Bronchial smooth muscle cell (primary cell): ENCODE results near the gene IFRD1. TPM values are rescaled to one million over a fixed set of nuclear protein-coding genes. Genes with fewer than 3 reads are reported as not detected.

Experiments used
- total RNA-seq: library from RNA; depleted of rRNA; stranded (reverse); fragments of >200 nt; gene quantifications from 2 replicates; pipeline ENCODE4 v1.2.1, GENCODE V29; 2014

The IFRD1 gene, protein sequence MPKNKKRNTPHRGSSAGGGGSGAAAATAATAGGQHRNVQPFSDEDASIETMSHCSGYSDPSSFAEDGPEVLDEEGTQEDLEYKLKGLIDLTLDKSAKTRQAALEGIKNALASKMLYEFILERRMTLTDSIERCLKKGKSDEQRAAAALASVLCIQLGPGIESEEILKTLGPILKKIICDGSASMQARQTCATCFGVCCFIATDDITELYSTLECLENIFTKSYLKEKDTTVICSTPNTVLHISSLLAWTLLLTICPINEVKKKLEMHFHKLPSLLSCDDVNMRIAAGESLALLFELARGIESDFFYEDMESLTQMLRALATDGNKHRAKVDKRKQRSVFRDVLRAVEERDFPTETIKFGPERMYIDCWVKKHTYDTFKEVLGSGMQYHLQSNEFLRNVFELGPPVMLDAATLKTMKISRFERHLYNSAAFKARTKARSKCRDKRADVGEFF
- 41.4 and 46.7 TPM in 2 replicates for total RNA-seq

DNA sequence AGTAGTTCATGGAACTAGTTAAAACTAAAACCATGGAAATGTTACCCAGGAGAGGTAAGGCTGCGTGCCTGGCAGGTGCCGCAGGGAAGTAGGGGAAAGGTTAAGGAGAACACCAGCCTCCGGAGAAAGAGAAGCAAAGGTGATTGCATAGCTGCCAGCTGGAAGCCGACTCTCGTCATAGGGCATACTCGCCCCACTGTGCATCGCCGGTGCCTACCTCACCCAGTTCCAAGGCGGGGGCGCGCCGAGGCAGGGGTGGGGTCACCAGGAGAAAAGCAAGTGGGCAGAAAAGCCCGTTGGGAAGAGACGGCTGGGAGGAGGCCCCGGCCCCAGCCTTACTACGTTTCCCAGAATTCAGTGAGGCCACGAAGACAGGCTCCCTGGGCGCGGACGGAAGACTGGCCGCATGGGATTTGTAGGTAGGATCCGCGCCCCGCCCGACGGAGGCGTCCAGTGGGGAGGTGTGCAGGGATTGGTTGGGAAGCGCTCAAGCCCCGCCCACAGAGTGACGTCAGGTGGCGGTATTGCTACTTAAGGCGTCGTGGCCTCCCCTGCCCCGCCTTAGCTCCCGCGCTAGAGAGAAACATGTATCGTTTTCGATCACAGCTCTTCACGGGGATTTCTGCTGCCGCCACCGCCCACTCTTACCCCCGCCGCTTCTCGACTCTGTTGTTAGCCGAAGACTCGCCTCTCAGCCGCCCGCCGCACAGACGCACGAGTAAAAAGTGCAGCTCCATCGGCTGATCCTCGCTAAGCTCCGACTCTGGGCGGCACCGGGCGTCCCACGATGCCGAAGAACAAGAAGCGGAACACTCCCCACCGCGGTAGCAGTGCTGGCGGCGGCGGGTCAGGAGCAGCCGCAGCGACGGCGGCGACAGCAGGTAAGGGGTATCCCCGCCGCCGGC lies at the start of gene IFRD1:
Gene IFRD1 (plus strand): TSS at position 559 of the 905 bp plus-strand sequence. CDS start 229 bp downstream, at position 788.

Other genes starting within 250 kb of the IFRD1 start
- gene DOCK4, start 244.1 kb upstream of the IFRD1 start, total RNA-seq = 10.4 and 21.8 TPM in 2 replicates
- 66.4 and 67.8 TPM in 2 replicates for gene ZNF277, start 243.8 kb upstream of the IFRD1 start, total RNA-seq
- 0.47 and 0.52 TPM in 2 replicates for gene LSMEM1, start 30.5 kb downstream of the IFRD1 start, total RNA-seq